HG03108 (cell line): ENCODE results near the gene ADAMTS6.

Experiments used
- ATAC-seq: cut with Tn5 transposase; IDR thresholded peaks from one replicate; pipeline ENCODE4 v1.9.1; 2021; ENCODE audit warnings: moderate library complexity; ENCODE audit not compliant: unreplicated experiment

ADAMTS6 gene

DNA sequence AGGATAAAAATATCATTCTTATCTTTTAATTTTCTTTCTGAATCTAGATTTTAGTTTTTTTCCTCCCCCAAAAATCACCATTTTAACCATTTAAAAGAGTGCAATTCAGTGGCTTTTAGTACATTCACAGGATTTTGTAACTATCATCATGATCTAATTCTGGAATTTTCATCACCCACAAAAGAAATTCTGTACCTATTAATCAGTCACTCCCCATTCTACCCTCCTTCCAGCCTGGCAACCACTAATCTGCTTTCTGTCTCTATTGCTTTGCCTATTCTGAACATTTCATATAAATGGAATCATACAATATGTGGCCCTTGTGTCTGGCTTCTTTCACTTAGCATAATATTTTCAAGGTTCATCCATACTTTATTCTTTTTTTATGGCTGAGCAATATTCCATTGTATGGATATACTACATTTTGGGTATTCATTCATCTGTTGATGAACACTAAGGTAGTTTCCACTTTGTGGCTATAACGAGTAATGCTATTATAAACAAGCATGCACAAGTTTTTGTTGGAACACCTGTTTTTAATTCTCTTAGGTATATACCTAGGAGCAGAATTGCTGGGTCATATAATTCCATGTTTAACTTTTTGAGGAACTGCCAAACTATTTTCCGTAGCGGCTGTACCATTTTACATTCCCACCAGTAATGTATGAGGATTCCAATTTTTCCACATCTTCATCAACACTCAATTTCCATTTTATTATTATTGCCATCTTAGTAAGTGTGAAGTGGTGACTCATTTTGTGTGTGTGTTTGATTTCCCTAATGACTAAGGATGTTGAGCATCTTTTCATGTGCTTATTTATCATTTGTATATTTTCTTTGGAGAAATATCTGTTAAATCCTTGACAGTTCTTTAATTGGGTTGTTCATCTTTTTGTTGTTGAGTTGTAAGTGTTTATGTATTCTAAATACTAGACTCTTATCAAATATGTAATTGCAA lies 372.7 kb downstream of the ADAMTS6 start:
- ATAC-seq = no peak

DNA sequence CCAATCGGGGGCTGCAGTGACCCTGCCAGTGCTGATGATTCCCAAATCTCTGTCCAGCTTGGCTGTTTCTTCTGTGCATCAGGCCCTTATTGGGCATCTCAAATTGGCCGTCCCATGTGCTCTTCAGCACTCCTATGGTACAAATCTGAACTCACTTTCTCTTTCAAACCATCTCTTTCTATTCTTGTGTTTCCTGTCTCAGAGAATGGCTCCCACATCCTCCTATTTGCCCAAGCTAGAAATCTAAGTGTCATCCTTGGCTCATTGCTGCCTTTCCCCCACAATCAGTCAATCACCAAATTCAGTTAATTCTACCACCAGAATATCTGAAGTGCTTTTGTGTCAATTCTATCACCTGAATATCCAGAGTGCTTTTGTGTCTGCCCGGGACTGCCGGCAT lies 376.4 kb downstream of the ADAMTS6 start:
- no peak for ATAC-seq

DNA sequence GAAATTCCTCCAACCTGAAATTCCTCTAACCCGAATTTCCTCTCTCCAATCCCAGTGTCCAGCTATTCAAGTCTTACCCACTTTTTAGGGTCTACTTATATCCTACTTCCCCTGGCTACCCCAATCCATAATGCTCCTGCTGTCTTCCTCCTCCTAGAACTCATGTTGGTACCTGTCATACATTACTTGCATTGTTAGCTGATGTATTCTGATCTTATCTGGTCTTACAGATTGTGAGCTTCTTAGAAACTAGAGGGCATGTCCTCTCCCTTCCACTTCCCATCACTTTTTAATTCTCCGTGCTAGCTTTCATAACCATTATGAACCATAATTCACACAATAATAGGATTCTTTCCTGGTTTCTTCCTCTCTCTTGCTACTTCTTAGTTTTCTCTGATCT lies 376.9 kb downstream of the ADAMTS6 start:
- no peak for ATAC-seq

DNA sequence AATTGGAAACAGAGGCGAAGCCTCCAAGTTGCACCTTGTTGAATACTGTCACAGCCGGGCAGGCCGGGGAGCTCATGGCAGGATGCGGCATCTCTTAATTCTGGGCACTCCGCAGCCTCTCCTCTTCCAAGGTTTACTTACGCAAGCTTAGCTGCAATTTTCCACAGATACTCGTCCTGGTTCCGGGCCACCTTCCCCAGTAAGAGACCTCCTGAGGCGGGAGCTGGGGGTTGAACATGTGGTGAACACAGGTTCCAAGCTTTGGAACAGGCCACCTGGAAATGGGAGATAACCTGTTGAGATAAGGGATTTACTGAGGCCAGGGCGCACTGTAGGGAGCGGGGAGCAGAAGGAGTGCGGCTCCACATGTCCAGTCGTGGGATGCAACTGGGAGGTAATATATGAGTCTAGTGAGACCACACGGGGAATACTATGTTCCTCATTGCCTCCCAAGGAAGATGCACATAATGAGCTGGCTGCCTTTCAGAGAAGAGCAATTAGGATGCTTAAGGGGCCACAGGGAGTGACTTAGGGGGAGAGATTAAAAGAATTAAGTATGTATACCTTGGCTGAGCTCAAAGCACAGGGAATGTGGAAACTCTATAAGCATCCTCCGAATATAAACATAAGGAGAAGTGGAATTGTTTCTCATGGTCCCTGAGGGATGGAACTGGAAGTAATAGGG lies 377.8 kb downstream of the ADAMTS6 start:
- no peak for ATAC-seq

DNA sequence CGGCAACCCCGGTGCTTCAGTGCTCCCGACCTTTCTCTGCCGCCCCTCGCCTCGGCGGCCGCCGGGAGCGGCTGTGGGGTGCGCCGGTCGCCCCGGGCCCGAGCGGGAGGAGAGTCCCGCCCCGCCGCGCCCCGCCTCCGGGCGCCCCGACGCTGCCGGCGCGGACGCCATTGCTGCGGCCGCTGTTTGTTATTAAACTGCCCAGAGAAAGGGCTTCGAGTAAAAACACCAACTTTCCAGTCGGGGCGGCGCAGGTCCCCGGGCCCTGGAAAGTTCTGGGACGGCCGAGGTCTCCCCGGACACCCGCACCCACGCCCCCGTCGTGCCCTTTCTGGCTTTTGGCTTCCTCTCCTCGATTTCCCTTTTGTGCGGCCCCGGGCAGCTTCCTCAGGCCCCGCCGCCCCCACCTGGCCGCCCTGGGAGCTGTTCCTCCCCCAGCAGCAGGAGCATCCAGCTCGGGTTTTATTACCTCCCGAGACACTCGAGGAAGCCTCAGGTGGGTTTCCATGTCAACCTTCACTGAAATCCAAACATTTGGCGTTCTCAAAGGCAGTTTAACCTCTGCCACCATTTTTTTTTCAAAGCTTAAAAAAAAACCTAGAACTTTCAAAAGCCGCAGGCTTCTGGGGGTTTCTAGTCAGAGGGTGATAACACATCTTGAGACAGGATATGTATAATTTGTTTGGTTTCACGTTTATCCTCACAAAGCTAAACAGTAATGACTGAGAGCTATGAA lies 378.6 kb downstream of the ADAMTS6 start:
- peak; percentile 63 for ATAC-seq

DNA sequence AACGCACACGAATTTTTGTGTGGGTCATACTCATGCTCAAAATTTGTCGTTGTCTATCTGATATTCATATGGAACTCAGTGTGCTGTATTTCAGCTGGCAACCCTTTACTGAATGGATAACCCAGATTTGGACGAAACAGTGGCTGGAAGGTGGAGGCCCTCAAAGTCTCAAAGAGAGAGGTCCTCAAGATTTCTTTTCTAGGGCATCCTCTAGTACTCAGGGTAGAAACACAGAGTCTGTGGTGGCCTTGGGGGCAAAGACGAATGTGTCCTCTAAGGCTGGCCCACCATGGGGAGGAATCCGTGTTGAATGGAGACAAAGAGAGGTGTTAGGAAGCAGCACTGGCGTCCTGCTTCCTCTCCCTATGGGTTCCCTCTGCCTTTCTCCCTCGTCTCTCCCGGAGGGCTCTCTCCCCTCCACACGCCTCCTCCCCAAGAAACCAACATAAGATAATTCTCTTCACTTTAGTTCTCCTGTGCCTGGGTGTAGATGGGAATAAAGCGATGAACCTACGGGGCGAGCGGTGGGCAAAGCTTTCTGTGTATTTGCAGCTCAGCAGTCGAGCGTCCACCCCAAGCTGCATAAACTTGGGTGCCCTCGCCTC lies 379.2 kb downstream of the ADAMTS6 start:
- no peak for ATAC-seq

DNA sequence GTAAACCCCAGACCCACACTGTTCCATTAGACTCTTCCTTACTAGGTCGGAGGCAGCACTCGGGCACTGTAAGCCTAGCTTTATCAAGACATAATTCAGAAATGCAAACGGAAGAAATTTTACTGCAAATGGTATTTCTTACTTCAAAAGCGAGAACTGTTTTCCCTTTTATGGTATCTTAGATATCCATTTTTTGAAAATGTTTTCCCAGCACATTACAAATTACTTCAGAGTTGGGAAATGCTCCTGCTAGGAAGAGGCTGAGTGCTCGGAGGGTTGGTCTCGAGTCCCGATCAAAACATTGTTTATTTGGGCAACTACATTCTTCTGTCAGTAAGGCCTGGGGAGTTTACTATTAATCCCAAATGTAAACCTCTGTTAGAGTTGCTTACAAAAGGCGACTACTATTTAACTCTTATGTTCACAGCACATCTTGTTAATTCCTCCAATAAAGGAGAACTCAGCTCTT lies 380.1 kb downstream of the ADAMTS6 start:
- no peak for ATAC-seq

DNA sequence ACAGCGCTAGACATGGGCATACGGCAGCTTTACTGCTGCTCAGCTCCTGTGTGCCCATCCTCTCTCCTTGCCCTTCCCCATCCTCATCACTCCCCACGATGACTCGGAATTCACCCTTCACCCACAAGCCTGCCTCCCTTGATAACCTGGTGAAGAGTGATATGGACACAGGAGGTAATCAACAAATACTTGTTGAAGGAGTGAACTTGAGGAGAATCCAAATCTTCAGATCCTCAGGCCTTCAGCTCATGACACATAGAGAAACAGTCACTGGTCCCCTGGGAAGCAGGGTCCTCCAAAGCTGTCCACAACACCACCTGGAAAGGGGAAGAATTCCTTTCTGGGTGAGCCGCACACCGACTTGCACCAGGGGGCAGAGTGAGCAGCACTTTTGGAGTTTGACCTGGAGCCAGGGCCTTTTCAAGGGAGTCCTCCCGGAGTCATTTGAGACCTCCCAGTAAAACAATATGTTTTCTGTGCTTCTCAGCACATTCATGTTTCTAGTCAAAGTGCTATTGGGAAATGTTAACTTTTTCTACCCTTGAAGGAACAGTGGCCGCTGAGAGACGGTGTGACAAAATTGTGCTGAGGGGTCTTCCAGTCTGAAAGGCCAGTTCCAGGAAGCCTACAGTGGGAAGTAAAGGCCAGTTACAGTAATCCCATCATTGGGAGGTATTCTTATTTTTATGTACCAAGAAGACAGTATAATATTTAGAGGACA lies 380.6 kb downstream of the ADAMTS6 start:
- no peak for ATAC-seq
